ENCODE measurements around the gene OXER1.
A peak's percentile ranks its signal among the peaks of the same experiment; 100 is the strongest.

The OXER1 gene

GRCh38 chr2:42794271-42795046, 30.5 kb upstream of the OXER1 start:
- no peak for DNase-seq (ENCODE audit: low read depth, low spot score)

- DNase-seq (ENCODE audit: low read depth, low spot score) = no peak
Observed at GRCh38 chr2:42793334-42794270, 29.7 kb upstream of the OXER1 start.

- peak; percentile 53 for DNase-seq (ENCODE audit: low read depth, low spot score)
Observed at GRCh38 chr2:42792583-42793333, 28.8 kb upstream of the OXER1 start, which contains the start of gene HAAO. Gene HAAO, minus strand, starts transcription at chr2:42792583. Its CDS starts 47 bp downstream, at chr2:42792536.

DNA sequence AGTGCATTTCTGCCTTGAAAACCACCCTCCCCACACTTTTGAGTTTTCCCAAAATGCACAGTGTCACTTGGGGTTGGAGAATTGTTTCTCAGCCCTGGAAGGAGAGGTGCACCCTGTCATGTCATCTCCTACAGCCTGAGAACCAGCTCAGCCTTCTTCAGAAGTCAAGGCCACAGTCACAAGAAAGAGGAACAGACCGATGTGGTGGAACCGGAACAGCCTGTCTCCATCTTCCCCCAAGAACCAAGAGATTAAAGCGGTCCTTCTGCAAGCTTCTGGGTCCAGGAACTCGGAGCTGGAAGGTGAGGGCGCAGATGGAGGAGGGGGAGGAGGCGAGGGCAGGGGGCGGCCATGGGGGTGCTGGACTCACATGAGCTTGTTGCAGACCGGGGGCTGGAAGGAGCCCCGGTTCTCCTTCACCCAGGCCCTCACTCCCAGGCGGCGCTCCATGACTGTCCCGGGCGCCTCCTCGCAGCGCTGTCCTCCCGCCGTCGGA, 28.2 kb upstream of the OXER1 start:
- DNase-seq (ENCODE audit: low read depth, low spot score) = no peak

DNA sequence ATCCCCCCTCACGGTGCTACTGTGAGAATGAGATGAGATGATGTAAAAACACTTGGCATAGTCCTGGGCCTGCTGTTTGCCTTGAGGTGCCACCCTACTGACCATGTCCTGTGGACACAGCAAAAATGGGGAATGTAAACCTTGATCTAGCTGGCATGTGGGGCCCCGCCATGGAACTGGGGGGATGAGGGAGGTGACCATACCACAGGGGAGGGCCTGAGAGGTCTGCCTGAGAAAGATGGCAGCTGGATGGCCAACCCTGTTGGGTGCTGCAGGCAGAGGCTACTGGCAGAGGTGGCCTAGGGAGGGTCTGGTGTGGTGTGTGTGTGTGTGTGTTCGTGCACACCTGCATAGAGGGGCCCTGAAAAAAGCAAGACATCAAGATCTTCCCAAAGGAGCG, 27.7 kb upstream of the OXER1 start:
- no peak for DNase-seq (ENCODE audit: low read depth, low spot score)

DNA sequence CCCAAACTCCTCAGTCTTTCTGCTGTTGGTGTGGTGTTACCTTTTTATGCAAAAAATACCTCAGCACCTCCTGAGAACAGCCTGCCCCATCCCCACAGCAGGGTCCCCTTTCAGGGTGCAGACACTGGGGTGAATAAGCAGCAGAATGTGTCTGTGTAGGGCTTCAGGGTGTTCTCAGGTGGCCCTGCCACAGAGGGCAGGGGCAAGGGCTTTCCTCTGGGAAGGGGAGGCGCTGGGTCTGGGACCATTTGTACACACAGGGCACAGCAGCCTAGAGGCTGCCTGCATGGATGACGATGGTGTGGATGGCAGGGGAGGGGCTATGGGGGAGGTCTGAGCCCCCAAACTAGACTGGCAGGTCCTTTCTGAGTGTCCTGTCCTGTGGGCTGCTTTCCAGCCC, 25.8 kb upstream of the OXER1 start:
- DNase-seq (ENCODE audit: low read depth, low spot score) = no peak

DNA sequence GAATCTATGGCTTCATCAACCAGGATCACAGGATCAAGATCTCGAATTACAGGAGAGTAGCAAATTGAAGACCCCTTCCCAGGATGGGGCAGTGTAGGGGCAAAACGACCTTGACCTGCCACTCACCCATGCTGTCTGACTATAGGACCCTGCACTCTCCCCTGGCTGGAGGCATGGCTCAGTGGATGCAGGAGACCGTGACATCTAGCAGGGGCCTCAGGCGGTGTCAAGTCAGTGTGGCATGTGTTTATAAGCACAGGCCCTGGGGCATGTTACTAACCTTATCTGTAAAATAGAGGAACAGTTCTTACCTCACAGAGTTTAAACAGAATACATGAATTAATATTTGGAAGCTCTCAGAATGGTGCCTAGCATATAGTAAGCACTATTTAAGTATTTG, 24.9 kb upstream of the OXER1 start:
- DNase-seq (ENCODE audit: low read depth, low spot score) = no peak

DNA sequence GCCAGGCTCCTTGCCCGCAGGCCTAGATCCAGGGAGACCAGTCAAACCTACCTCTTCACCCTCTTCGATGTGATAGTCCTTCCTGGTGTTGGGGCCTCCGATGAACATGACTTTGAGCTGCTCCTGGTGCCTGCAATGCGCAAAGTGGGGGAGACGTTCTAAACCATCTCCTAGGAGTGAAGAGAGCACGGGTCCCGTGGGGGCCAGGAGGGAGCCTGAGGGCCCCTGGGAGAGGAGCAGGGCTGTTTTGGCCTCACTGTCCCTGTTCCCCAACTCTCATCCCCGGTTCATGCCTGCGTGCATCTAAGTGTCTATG, 24.5 kb upstream of the OXER1 start:
- no peak for DNase-seq (ENCODE audit: low read depth, low spot score)

- no peak for DNase-seq (ENCODE audit: low read depth, low spot score)
Observed at GRCh38 chr2:42787788-42788477, 24.0 kb upstream of the OXER1 start.

GRCh38 chr2:42787424-42787787, 23.5 kb upstream of the OXER1 start:
- no peak for DNase-seq (ENCODE audit: low read depth, low spot score)

DNA sequence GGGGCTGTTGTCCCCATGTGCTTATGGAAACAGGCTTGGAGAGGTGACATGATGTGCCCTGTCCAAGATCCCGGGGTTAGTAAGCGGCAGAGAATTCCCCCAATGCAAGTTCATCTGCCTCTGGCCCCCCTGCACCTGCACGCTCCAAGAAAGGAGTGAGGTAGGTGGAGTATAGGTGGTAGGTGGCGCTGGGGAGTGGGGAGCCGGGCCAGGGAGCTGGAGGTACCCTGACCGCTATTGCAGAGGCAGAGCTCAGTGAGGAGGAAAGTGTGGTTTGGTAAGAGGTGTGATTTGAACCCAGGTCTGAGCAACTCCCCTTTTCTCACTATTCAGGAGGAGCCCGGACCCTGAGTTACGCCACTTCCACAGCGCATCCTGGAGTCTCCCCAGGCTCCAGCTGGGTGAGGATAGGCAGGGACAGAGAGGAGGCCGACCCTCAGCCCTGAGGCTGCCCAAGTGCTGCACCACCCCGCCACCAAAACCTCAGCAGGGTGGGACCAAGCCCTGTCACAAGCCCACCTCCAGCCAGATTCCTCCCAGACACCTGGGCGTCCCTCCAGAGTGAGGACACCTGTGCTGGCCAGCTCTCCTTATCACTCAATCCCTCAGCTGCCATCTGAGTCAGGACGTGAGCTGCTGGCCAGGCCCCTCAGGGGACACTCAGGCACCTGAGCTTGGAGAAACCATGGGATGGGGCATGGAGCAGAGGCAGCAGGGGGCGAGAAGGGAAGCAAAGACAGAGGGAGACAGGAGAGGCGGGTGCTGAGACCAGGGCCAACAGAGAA, 22.8 kb upstream of the OXER1 start:
- DNase-seq (ENCODE audit: low read depth, low spot score) = no peak

DNA sequence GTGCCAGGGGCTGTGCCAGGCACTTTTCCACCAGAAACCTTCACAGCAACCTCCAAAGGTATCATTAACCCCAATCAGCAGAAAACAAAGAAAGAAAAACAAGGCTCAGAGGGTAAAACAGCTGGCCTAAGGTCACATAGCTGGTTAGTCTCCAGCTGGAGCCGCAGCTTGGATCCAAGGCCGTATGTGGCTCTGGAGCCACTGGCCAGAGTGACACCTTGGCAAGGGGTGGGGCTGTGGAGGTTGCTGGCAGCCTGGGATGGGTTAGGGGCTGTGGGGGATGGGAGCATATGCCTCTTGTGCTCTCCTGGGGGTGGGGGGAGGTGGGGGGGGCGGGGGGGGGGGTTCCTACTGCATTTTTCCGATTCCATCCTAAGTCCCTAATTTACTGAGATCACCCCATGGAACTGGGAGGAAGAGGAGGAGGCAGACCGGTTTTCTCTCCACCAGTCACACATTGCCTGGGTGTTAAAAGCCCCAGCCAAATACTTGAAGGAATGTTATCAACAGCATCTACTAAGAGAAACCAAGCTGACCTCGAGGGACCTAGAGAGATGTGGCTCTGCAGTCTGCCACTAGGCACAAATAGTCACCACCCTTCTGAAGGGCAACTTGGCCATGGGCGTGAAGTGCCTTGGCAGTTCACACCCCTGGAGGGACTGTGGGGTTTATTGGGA, 20.4 kb upstream of the OXER1 start:
- no peak for DNase-seq (ENCODE audit: low read depth, low spot score)

DNA sequence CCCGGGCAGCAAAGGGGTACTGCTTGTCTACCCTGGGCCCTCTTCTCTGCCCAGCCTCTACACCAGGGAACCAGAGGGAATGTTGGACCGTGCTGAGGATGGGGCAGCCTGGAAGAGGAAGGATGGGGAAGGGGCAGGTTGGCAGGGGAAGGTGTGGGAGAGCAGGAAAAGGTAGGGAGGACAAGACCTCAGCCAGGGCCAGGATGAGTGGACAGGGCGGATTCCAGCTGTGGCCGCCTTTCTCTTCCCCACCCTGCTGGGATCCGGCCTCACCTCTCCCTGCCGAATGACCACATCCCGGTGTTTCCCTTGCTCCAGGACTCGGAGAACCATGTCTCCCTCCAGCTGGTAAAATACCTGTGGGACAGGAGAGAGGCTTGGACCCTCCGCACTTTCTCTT, 19.6 kb upstream of the OXER1 start:
- DNase-seq (ENCODE audit: low read depth, low spot score) = no peak

DNA sequence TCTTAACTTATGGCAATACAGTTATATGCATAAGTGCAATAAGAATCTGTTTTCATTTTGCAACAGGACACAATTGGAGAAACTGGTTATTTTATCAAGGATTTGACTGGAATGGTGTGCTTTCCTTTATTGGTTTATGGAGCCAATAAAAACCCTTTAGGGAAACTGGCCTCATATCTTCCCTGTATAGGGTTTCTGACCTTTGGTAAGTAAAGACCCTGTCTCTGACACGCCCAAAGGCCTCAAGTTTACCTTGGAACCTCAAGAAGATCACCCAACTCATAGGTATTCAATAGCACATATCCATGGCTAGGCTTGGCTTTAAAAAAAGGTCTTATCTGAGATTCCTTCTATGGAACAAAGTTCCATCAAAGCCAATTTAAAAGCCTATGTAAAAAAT, 17.2 kb upstream of the OXER1 start:
- DNase-seq (ENCODE audit: low read depth, low spot score) = no peak

GRCh38 chr2:42777883-42778805, 14.2 kb upstream of the OXER1 start:
- no peak for DNase-seq (ENCODE audit: low read depth, low spot score)

DNA sequence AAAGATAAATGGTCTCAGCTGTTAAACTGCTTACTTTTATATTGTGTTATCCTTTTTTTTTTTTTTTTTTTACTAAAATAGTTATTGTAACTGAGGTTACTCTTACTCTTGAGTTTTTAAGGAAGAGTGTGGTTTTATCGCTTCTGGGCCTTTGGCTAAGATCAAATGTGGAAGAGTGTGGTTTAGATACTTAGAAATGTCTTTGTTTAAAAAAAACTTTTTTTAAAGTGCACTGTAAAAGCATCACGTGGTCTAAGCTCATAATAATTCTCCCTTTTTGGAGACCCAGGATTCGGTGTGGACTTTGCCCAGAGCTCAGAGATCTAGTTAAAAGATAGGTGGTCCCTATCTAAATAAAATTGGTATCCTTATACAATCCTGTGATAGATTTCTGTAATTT, 11.9 kb upstream of the OXER1 start:
- no peak for DNase-seq (ENCODE audit: low read depth, low spot score)

DNA sequence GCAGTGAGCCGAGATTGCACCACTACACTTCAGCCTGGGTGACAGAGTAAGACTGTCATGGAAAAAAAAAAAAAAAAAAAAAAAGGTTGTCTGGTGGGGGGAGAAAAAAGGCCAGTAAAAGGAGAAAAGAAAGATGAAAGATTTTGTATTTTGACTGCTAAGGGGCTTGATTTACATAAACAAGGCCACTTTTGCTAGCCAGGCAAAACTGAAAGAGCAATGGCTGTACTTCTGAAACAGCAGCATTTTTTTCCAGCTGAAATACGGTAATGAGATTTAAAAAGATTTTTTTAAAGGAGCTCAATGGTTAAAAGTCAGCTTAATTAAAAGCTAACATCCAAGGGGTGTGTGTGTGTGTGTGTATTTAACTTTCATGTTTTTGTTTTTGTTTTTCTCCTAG, 11.3 kb upstream of the OXER1 start:
- no peak for DNase-seq (ENCODE audit: low read depth, low spot score)

- DNase-seq (ENCODE audit: low read depth, low spot score) = no peak
Observed at GRCh38 chr2:42771546-42772153, 7.7 kb upstream of the OXER1 start.
